Activated CD4-positive, CD25-positive, alpha-beta regulatory T cell (primary cell): ENCODE data around the gene RER1.

Experiments used
- DNase-seq, 4 experiments: peaks; one replicate each; lab custom pipeline; 2025; lab: John Stamatoyannopoulos, UW

The RER1 gene

GRCh38 chr1:2446394-2446793, 54.8 kb downstream of the RER1 start:
- DNase-seq: no peak

- no peak for DNase-seq
Observed at GRCh38 chr1:2446861-2447260, 55.2 kb downstream of the RER1 start.

GRCh38 chr1:2447276-2448097, 55.8 kb downstream of the RER1 start:
- DNase-seq: no peak

- DNase-seq: no peak
Observed at GRCh38 chr1:2448098-2448445, 56.4 kb downstream of the RER1 start.

DNA sequence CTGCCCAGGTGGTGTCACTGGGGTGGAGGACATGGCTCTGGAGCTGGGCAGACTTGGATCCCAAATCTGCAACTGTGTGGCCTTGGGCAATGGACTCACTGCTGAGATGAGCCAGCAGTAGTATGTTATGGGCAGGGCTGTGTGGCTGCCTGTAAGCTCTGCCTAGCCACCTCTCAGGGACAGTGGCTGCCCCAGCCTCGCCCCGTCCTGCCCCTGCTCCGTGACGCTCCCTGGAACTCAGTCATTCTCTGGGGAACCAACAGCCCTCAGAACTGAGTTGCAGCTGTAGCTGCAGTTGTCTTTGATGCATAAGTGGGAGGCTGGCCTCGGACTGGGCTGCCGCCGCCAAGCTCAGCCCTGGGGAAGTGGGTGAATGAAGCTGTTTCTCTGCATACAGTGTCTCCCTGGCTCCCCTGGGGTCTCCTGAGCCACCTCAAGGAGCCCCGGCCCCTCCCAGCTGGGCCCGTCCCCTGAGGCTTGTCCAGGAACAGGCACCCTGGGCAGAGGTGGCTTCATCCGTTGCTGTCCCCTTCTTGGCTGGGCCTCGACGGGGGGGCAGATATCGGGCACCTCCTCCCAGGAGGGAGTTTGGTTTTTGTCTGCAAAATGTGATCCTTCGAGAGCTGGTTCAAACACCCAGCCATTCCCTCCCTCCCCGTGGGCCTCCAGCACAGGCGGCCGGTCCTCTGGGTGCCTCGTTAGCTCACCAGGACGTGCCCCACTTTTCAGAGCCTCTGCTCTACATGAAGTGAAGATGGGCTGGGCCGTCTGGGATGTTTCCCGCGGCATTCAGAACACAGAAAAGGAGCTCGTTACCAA, 58.2 kb downstream of the RER1 start:
- DNase-seq: no peak

- no peak for DNase-seq
Observed at GRCh38 chr1:2451741-2452140, 60.1 kb downstream of the RER1 start.

- DNase-seq: no peak
Observed at GRCh38 chr1:2452201-2452931, 60.7 kb downstream of the RER1 start.

- DNase-seq: no peak
Observed at GRCh38 chr1:2452932-2453315, 61.3 kb downstream of the RER1 start.

DNA sequence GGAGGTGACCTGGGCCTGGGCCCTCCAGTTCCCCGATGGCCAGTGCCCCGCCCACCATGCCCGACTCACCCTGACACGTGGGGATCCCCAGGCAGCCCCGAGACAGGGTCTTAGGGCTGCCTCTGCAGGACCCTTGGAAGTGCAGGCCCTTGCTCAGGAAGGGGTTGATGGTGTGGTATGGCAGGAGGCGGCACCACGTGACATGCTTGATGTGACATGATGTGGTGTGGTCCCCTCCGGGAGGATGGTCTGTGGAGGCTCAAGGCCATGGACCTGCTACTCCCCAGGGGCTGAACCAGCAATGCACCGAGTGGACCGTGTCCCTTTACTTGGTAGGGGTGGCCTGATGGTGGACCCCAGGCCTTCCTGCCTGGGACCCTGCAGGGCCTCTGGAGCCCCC, 62.6 kb downstream of the RER1 start:
- no peak for DNase-seq
